ENCODE results near the gene RPP25L. TPM values are rescaled to one million over a fixed set of nuclear protein-coding genes. Genes with fewer than 3 reads are reported as not detected.

Gene RPP25L
- polyA plus RNA-seq, 1 of the 3 experiments (the other 2 are of a cell fraction) = 47.6 TPM

- CTCF ChIA-PET = interaction anchor here (0.9 to 14.1 kb wide), 5 partner anchors 11 to 52 kb away, joined by 3 to 152 read pairs (median 5); partner anchors contain the start of genes CCL27, RPP25L and SIGMAR1
- 92% methylated on average over 3 of the region's 8 CpGs for WGBS (ENCODE audit: low lambda C conversion rate)
- no peak overlapping the region for H3K9ac ChIP-seq
These were observed 36.8 kb upstream of the RPP25L start for GRCh38 chr9:34648673-34649072.

GRCh38 chr9:34647651-34648050, 35.8 kb upstream of the RPP25L start:
- Histone ChIP-seq H4K20me1 (ENCODE audit: insufficient read depth) (no peaks in the 10 kb centered on the region), H3K9me3 (no peaks in the 10 kb centered on the region), H3K4me2 (peak overlapping the region; percentile 96), H3F3A (replicated peaks; ENCODE audit: insufficient read depth) (peaks cover 8% of the 10 kb centered on the region), H3K27me3 (ENCODE audit: insufficient read depth) (no peaks in the 10 kb centered on the region), H3K9me2 (no peaks in the 10 kb centered on the region), H3K79me2 (ENCODE audit: insufficient read depth) (peaks cover 14% of the 10 kb centered on the region; the same call in 1 of the 2 replicates), H3K4me3 (ENCODE audit: low read depth in 2 of 2, low read length in 1 of 2) (peak overlapping the region; percentile 77 to 84), H3K27ac (ENCODE audit: low read depth in 2 of 2, low read length in 1 of 2) (peak overlapping the region; percentile 66 to 95; a peak in 1 of 4 replicates), H3K9ac (peak overlapping the region; percentile 82; the same call in 1 of the 2 replicates), H3K4me1 (ENCODE audit: control insufficient read depth in 1 of 2, insufficient read depth in 2 of 2, low read depth in 1 of 2, low read length in 1 of 2) (peaks cover 7 to 59% of the 10 kb centered on the region in 2 experiments; a peak in 3 of 4 replicates), H3K36me3 (replicated peaks in 1 of 2; ENCODE audit: control insufficient read depth in 1 of 2, insufficient read depth in 2 of 2, low read length in 1 of 2) (peaks cover 13 to 19% of the 10 kb centered on the region in 2 experiments), H2AFZ (ENCODE audit: low read depth) (no peak overlapping the region)
- ChIA-PET CTCF (interaction anchor here (1.2 to 14.1 kb wide), 8 partner anchors 9 to 55 kb away, joined by 3 to 152 read pairs (median 6); partner anchors contain the start of genes CCL27 and SIGMAR1), POLR2A (interaction anchor here (0.6 to 1.3 kb wide), 2 partner anchors 17 to 18 kb away, joined by 3 to 5 read pairs; no protein-coding TSS in a partner anchor)
- TF ChIP-seq TCF12 (IDR thresholded peaks at IDR 0.05) (no peak), EZH2phosphoT487 (IDR thresholded peaks at IDR 0.05; ENCODE audit: borderline replicate concordance, low read depth) (no peak), SMC3 (IDR thresholded peaks at IDR 0.05; ENCODE audit: low read depth, low read length) (no peak), PBX3 (IDR thresholded peaks at IDR 0.05) (no peak), MEF2A (IDR thresholded peaks at IDR 0.05; ENCODE audit: borderline replicate concordance, low read depth) (no peak), CTCF (IDR thresholded peaks at IDR 0.05) (no peak), SIN3A (IDR thresholded peaks at IDR 0.05; ENCODE audit: borderline replicate concordance, low read depth, low read length) (no peak), NFIC (IDR thresholded peaks at IDR 0.05; ENCODE audit: borderline replicate concordance) (no peak), EP300 (IDR thresholded peaks at IDR 0.05; ENCODE audit: borderline replicate concordance in 1 of 2, low read depth in 1 of 2, low read length in 1 of 2) (no peak), MAX (IDR thresholded peaks at IDR 0.05; ENCODE audit: low read depth) (no peak), GABPA (IDR thresholded peaks at IDR 0.05; ENCODE audit: low read depth) (no peak), TEAD4 (IDR thresholded peaks at IDR 0.05; ENCODE audit: borderline replicate concordance, insufficient read depth) (no peak), RAD21 (IDR thresholded peaks at IDR 0.05; ENCODE audit: low read length) (no peak), FOXM1 (IDR thresholded peaks at IDR 0.05; ENCODE audit: low read depth) (no peak), USF1 (IDR thresholded peaks at IDR 0.05; ENCODE audit: borderline replicate concordance, low read depth) (no peak), RCOR1 (IDR thresholded peaks at IDR 0.05; ENCODE audit: low read length) (no peak), MXI1 (IDR thresholded peaks at IDR 0.05; ENCODE audit: low read depth, low read length) (no peak), YY1 (IDR thresholded peaks at IDR 0.05; ENCODE audit: low read depth) (no peak), FOXJ3 (CRISPR knock-in tag; IDR thresholded peaks at IDR 0.05) (no peak), IRF3 (IDR thresholded peaks at IDR 0.05; ENCODE audit: low read depth, low read length) (no peak)
- WGBS (ENCODE audit: low lambda C conversion rate) = 88% methylated on average over 10 of the region's 10 CpGs
- DNase-seq = no peak

More at GRCh38 chr9:34648673-34649072, 36.8 kb upstream of the RPP25L start:
- no peak for DNase-seq
- peaks cover 3% of the 10 kb centered on the region for H3F3A ChIP-seq (replicated peaks; ENCODE audit: insufficient read depth)
- no peak overlapping the region for H3K27ac ChIP-seq (ENCODE audit: low read depth in 2 of 2, low read length in 1 of 2)
- H3K79me2 ChIP-seq (ENCODE audit: insufficient read depth) = peaks cover 14% of the 10 kb centered on the region; the same call in 1 of the 2 replicates
- peaks cover 17 to 69% of the 10 kb centered on the region in 2 experiments for H3K4me1 ChIP-seq (ENCODE audit: control insufficient read depth in 1 of 2, insufficient read depth in 2 of 2, low read depth in 1 of 2, low read length in 1 of 2)
- H3K27me3 ChIP-seq (ENCODE audit: insufficient read depth) = no peaks in the 10 kb centered on the region
- no peaks in the 10 kb centered on the region for H4K20me1 ChIP-seq (ENCODE audit: insufficient read depth)
- H2AFZ ChIP-seq (ENCODE audit: low read depth) = no peak overlapping the region
- peaks cover 13 to 19% of the 10 kb centered on the region in 2 experiments for H3K36me3 ChIP-seq (replicated peaks in 1 of 2; ENCODE audit: control insufficient read depth in 1 of 2, insufficient read depth in 2 of 2, low read length in 1 of 2)
- TF ChIP-seq CHD2 (IDR thresholded peaks at IDR 0.05; ENCODE audit: low read length, partially characterized antibody) = no peak
- TF ChIP-seq SIN3A (IDR thresholded peaks at IDR 0.05; ENCODE audit: borderline replicate concordance, low read depth, low read length) = no peak
- no peak overlapping the region for H3K4me3 ChIP-seq (ENCODE audit: low read depth in 2 of 2, low read length in 1 of 2)
- POLR2A ChIA-PET = no interaction called here
- H3K9me2 ChIP-seq = no peaks in the 10 kb centered on the region
- no peak overlapping the region for H3K4me2 ChIP-seq
- no peaks in the 10 kb centered on the region for H3K9me3 ChIP-seq
